ENCODE data around the gene CISD2.
"Not testable (repeated sequence)": the region's sequence is repeated elsewhere in the genome, so short reads cannot be mapped to it uniquely, and the experiment has no call there.

- TF ChIP-seq CTCF, POLR2A (IDR thresholded peaks at IDR 0.05): not testable (repeated sequence)
Measured at GRCh38 chr4:102919697-102920096, 50.9 kb downstream of the CISD2 start.

Measured in lower leg skin (tissue), 3 donors.